HCEC 1CT (cell line): ENCODE measurements around the gene RTEL1.

Experiments
- DNase-seq: peaks from one replicate; pipeline ENCODE4 v3.0.0-alpha.2; 2017

The RTEL1 gene

DNA sequence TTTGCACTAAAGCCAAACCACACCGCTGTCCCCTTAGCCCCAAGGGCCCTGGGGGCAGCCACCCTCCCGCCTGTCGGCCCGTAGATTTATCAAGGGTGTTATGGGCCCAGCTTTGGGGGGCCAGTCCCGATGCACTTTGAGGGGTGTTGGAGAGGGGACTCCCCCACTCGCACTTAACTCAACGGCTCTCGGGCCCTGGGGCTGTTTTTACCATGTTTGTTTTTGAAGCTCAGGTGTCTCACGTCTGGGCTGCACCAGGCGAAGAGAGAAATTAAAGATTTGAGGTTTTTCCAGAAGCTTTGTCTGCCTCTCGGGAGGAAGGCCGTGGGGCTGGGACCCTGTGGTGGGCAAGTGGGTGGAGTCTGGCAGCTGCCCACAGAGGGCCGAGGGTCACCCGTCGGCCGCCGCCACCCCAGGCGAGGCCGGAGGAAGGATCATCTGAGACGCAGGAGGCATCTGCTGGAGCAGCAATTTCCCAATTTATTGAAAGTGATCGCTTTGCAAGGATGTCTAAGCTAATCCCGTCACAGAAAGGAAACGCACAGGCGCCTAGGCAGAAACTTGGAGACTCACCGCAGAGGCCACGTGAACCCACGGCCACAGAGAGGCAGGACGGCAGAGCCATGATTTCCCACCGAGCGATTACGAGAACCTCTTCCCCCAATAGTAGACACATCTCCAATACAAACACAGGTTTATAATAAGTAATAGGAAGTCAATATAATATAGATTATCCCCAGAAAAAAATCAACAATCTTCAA is 85.3 kb downstream of the RTEL1 start:
- no peak for DNase-seq

DNA sequence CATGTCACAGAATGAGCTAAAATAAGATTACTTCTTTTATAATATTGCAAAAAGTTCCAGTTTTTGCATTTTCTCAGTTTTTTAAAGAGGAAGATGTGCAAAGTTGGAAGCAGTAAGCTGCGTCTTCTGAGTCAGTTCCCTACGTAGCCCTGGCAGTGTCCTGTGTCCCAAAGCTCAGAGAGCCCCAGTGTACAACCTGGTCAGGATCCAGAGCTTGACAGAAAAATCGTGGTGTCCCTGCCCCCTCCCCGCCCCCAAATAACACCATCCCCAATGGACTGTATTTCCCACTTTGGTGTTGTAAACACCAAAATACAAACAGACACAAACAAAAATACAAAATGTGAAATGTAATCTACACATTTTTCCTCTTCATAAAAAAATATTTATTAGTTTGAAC is 86.0 kb downstream of the RTEL1 start:
- no peak for DNase-seq

DNA sequence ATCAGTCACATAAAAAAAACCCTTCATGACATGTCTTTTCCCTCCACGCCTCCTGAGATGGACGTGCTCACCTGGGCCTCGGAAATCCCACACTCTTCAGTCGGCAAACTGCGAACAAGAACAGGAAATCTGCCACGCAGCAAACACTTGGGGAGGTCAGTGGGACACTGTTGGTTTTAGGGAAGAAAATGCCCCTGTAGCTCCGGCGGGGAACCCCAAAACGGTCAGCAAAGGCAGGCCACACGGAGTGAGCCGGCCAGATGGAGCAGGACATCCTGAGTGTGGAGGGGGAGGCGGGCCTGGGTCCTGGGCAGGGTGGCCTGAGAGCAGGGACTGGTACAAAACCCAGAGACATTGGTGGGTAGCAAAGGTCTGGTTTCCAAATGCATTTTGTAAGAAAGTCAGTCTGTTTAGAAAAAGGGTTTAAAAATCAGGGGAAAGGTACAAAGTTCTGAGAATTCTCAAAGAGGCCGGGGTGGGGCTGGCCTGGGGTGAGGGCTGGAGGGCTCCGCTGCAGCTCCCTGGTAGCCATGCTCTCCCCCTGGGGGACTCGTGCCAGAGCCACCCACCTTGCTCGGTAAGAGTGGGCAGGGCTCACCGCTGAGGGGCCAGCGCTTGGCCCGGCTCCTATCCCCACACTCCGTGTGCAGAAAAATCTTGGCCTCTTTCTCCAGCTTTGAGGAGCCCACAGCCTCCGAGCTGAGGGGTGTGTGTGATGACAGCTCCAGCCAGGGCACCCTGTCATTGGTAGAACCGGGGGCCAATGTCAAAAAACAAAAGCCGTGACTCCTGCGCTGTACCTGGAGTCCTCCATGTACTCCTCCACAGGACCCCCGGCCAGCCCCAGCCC is 86.7 kb downstream of the RTEL1 start:
- DNase-seq = no peak

DNA sequence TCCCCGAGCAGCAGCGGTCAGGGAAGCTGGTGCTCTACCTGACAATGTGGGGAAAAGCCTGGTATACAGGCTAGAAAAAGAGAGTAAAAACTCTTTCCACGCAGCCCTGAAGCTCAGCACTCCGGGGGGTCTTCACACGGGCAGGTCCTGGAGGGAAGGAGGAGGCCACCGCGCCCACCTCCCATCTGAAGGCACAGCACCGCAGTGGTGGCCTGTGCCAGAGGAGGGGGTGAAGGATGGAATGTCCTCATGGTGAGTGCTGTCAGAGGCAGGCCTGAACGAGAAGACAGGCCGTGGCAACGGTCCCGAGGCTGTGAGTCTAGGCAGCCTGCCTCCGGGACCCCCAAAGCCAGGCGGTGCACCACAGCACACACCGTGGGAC is 87.3 kb downstream of the RTEL1 start:
- DNase-seq = no peak
